GM12878 (cell line): Measurements from ENCODE around the gene KCTD19. TPM values are rescaled to one million over a fixed set of nuclear protein-coding genes. Genes with fewer than 3 reads are reported as not detected.

Source experiments
- ATF2 ChIP-seq: IDR thresholded peaks from 2 replicates; pipeline ENCODE4 v1.6.1; 2012; ENCODE audit warnings: low read length, inconsistent platforms
- ATF3 ChIP-seq: IDR thresholded peaks from 2 replicates; pipeline ENCODE4 v1.6.1; 2011; ENCODE audit warnings: low read depth, mild to moderate bottlenecking, low read length, moderate library complexity, borderline replicate concordance; ENCODE audit errors: extremely low read depth
- BCL11A ChIP-seq: IDR thresholded peaks from 2 replicates; pipeline ENCODE4 v1.6.1; 2011; ENCODE audit warnings: low read depth, low read length
- BHLHE40 ChIP-seq, 2 experiments: fragments of 450-650 bp in 1 of 2; IDR thresholded peaks; 2 replicates each; pipeline ENCODE4 v1.6.1; 2011 to 2017; ENCODE audit warnings: low read depth in 2 of 2, borderline replicate concordance in 1 of 2, improper control_type of control experiment in 1 of 2, low read length in 1 of 2, mild to moderate bottlenecking in 1 of 2
- CBX5 ChIP-seq: sonication (generic); IDR thresholded peaks from 2 replicates; pipeline ENCODE4 v1.6.1; 2016; ENCODE audit warnings: low read depth, moderate library complexity, mild to moderate bottlenecking, inconsistent platforms
- CHD2 ChIP-seq: IDR thresholded peaks from 2 replicates; pipeline ENCODE4 v1.6.1; 2011; ENCODE audit warnings: low read depth, low read length, improper control_type of control experiment, borderline replicate concordance
- CHD4 ChIP-seq: fragments of 200-600 bp; sonication (generic); IDR thresholded peaks from 2 replicates; pipeline ENCODE4 v1.6.1; 2016; ENCODE audit warnings: mild to moderate bottlenecking
- E4F1 ChIP-seq: fragments of 450-650 bp; IDR thresholded peaks from 2 replicates; pipeline ENCODE4 v1.6.1; 2018; ENCODE audit warnings: borderline replicate concordance, mild to moderate bottlenecking; ENCODE audit not compliant: partially characterized antibody
- ESRRA ChIP-seq: IDR thresholded peaks from 2 replicates; pipeline ENCODE4 v1.6.1; 2012; ENCODE audit warnings: mild to moderate bottlenecking, low read length, improper control_type of control experiment
- GATAD2B ChIP-seq: fragments of 450-650 bp; conservative IDR thresholded peaks from 2 replicates; pipeline ENCODE4 v1.6.1; 2017; ENCODE audit warnings: low read depth, mild to moderate bottlenecking, moderate library complexity
- KDM1A ChIP-seq: fragments of 200-600 bp; sonication (generic); IDR thresholded peaks from 2 replicates; pipeline ENCODE4 v1.6.1; 2016; ENCODE audit warnings: borderline replicate concordance
- LARP7 ChIP-seq: fragments of 450-650 bp; IDR thresholded peaks from 2 replicates; pipeline ENCODE4 v1.6.1; 2017; ENCODE audit warnings: mild to moderate bottlenecking
- MEF2A ChIP-seq: IDR thresholded peaks from 2 replicates; pipeline ENCODE4 v1.6.1; 2011; ENCODE audit warnings: low read depth, mild to moderate bottlenecking, low read length, moderate library complexity; ENCODE audit not compliant: insufficient read depth
- PAX5 ChIP-seq: IDR thresholded peaks from 2 replicates; pipeline ENCODE4 v1.6.1; 2011; ENCODE audit warnings: low read depth, low read length, borderline replicate concordance
- POLR2A ChIP-seq: IDR thresholded peaks from 2 replicates; pipeline ENCODE4 v1.6.1; 2011; ENCODE audit warnings: low read depth, mild to moderate bottlenecking, low read length
- RAD21 ChIP-seq: IDR thresholded peaks from 2 replicates; pipeline ENCODE4 v1.6.1; 2011; ENCODE audit warnings: mild to moderate bottlenecking, low read depth, low read length, moderate library complexity; ENCODE audit not compliant: insufficient read depth
- RELA ChIP-seq: fragments of 450-650 bp; IDR thresholded peaks from 2 replicates; pipeline ENCODE4 v1.8.0; 2014; ENCODE audit warnings: borderline replicate concordance; ENCODE audit not compliant: partially characterized antibody
- RFX5 ChIP-seq: IDR thresholded peaks from 2 replicates; pipeline ENCODE4 v1.6.1; 2011; ENCODE audit warnings: low read depth, low read length, improper control_type of control experiment
- SMAD1 ChIP-seq: fragments of 450-650 bp; IDR thresholded peaks from 2 replicates; pipeline ENCODE4 v1.6.1; 2018; ENCODE audit warnings: mild to moderate bottlenecking, low read depth; ENCODE audit not compliant: partially characterized antibody
- STAT3 ChIP-seq: IDR thresholded peaks from 2 replicates; pipeline ENCODE4 v1.6.1; 2011; ENCODE audit warnings: low read depth, low read length, improper control_type of control experiment
- SUZ12 ChIP-seq: fragments of 200-600 bp; sonication (generic); IDR thresholded peaks from one replicate; pipeline ENCODE4 v1.6.1; 2018; ENCODE audit warnings: antibody characterized with exemption, mild to moderate bottlenecking; ENCODE audit not compliant: unreplicated experiment
- TARDBP ChIP-seq: IDR thresholded peaks from 2 replicates; pipeline ENCODE4 v1.6.1; 2016; ENCODE audit warnings: borderline replicate concordance
- TCF7 ChIP-seq: IDR thresholded peaks from 2 replicates; pipeline ENCODE4 v1.6.1; 2014; ENCODE audit warnings: antibody characterized with exemption, borderline replicate concordance
- ZNF274 ChIP-seq: IDR thresholded peaks from one replicate; pipeline ENCODE4 v1.8.0; 2011; ENCODE audit not compliant: insufficient read length, insufficient read depth
- polyA plus RNA-seq, 11 experiments: library from polyadenylated mRNA; depleted of rRNA in 4 of 11; unstranded in 6 of 11; stranded (reverse) in 5 of 11; fragments of >200 nt; fragmentation: Nextera tagmentation in 4 of 11; fragmentation: Illumina TruSeq in 1 of 11; extraction: Ambion mirVana in 4 of 11; extraction: Trizol in 1 of 11; gene quantifications; 1 replicate in 1 of 11; 2 replicates in 10 of 11; pipeline versions ENCODE4 v1.2.1 to v1.2.3, GENCODE V29; 2011 to 2016; ENCODE audit warnings: inconsistent platforms in 2 of 11, missing spikeins in 2 of 11, low read depth in 1 of 11
- total RNA-seq, 4 experiments: library from RNA; depleted of rRNA in 3 of 4; stranded (reverse); fragments of >200 nt in 3 of 4; fragmentation: Illumina TruSeq in 1 of 4; extraction: Trizol in 1 of 4; gene quantifications; 2 replicates each; pipeline versions ENCODE4 v1.2.1 to v1.2.3, GENCODE V29; 2013 to 2021
- TF ChIP-seq, protein P1 (sequence below): IDR thresholded peaks from 2 replicates; pipeline ENCODE4 v1.6.1; 2012; ENCODE audit warnings: low read depth, low read length, improper control_type of control experiment
- TF ChIP-seq, protein P2 (sequence below): fragments of 450-650 bp; IDR thresholded peaks from 2 replicates; pipeline ENCODE4 v1.6.1; 2014; ENCODE audit warnings: mild to moderate bottlenecking

Gene KCTD19
- total and polyA plus RNA-seq, 10 of the 15 experiments (the other 5 are each of a cell fraction or from before 2014, with no cell fraction given): 1.6 to 8.9 (median 3.9) TPM

DNA sequence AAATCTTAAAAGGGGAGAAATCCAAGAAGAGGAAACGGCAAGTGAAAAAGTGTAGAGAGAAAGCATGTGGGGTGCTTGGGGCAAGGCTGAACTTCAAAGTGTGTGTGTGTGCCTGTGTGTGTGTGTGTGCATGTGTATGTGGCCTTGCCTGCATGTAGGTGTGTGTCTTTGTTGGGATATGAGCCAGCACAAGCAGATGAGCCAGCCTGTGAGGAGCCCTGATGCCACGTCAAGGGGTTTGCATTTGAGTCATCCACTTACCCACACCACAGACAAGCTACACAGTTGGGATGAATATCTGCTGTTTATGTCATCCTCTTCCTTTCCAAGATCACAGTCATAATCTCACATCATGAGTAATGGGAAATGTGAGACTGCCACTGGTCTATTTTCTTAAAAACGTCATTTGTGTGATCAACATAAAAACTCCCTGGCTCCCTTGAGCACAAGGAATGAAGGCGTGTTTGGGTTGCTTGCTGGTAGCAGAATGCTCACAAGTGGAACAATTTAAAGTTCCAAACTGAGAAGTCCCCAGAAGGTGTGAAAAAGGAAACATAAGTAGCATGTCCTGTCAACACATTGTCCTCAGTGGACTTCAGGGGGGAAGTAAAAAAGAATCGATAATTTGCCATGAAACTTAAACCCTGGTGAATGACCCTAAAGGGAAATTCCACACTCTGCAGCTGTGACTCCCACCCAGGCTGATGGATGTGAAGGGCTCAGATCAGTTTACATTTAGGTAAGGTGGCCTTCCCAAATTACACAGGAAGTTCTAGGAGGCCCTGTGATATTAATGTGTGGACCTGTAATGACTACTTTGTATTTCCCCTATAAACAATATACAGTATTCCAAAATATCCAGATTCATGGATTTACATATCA, 14.7 kb downstream of the KCTD19 start (continued):
- no peak for TF ChIP-seq RAD21
- TF ChIP-seq ATF2: peak; percentile 96
- TF ChIP-seq CBX5: no peak
- TF ChIP-seq ATF3: no peak
- TF ChIP-seq TCF7: peak; percentile 97
- TF ChIP-seq BCL11A: peak; percentile 84; the same call in 1 of the 2 replicates
- no peak for TF ChIP-seq MEF2A
- TF ChIP-seq CHD4: no peak
- peak; percentile 81 for TF ChIP-seq PAX5
- TF ChIP-seq RELA: no peak
- TF ChIP-seq TARDBP: peak; percentile 30; the same call in 1 of the 2 replicates
- TF ChIP-seq ESRRA: no peak
- no peak for TF ChIP-seq RFX5
- no peak for TF ChIP-seq POLR2A
- no peak for TF ChIP-seq STAT3
- peak; percentile 16 for TF ChIP-seq SMAD1
- TF ChIP-seq BHLHE40 (IDR thresholded peaks at IDR 0.05; ENCODE audit: borderline replicate concordance in 1 of 2, low read depth in 2 of 2, low read length in 1 of 2): peak in 1 of 2 experiments; percentile 68; a peak in 1 of 4 replicates
- TF ChIP-seq, protein P1, sequence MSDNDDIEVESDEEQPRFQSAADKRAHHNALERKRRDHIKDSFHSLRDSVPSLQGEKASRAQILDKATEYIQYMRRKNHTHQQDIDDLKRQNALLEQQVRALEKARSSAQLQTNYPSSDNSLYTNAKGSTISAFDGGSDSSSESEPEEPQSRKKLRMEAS: no peak
- no peak for TF ChIP-seq SUZ12
- TF ChIP-seq E4F1: no peak
- TF ChIP-seq KDM1A: no peak
- TF ChIP-seq, protein P2, sequence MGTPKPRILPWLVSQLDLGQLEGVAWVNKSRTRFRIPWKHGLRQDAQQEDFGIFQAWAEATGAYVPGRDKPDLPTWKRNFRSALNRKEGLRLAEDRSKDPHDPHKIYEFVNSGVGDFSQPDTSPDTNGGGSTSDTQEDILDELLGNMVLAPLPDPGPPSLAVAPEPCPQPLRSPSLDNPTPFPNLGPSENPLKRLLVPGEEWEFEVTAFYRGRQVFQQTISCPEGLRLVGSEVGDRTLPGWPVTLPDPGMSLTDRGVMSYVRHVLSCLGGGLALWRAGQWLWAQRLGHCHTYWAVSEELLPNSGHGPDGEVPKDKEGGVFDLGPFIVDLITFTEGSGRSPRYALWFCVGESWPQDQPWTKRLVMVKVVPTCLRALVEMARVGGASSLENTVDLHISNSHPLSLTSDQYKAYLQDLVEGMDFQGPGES: no peak
- no peak for TF ChIP-seq CHD2
- TF ChIP-seq ZNF274: no peak
- TF ChIP-seq GATAD2B: no peak; the same call in 1 of the 2 replicates
- TF ChIP-seq LARP7: no peak
